Measurements from ENCODE around the gene TAF4.

The TAF4 gene

GRCh38 chr20:62046431-62046830 is 19.2 kb downstream of the TAF4 start:
- no peak overlapping the region for H3K27ac ChIP-seq (ENCODE audit: low read depth, low read length)
- H3K9ac ChIP-seq (ENCODE audit: low read length) = no peak overlapping the region
- no peak overlapping the region for H3K18ac ChIP-seq (ENCODE audit: low read length)
- no peak overlapping the region for H4K5ac ChIP-seq (ENCODE audit: low read length)
- H3K36me3 ChIP-seq (ENCODE audit: control insufficient read depth, insufficient read depth, low read length) = no peaks in the 10 kb centered on the region
- peaks cover 85% of the 10 kb centered on the region for H3K79me2 ChIP-seq (ENCODE audit: control insufficient read depth, insufficient read depth, low read length)
- no peak overlapping the region for H3K4me2 ChIP-seq (ENCODE audit: low read length)
- no peak overlapping the region for H3K23ac ChIP-seq (ENCODE audit: low read length)
- H2BK120ac ChIP-seq (ENCODE audit: low read depth, low read length) = no peak overlapping the region
- WGBS (ENCODE audit: extremely low coverage, insufficient coverage, low lambda C conversion rate) = no CpG with 5 or more reads among the region's 15 CpGs
- no peak for DNase-seq
- no peak overlapping the region for H3K56ac ChIP-seq (ENCODE audit: low read length)
- no peaks in the 10 kb centered on the region for H3K27me3 ChIP-seq (ENCODE audit: insufficient read depth, low read length, poor library complexity)
- peaks cover 33% of the 10 kb centered on the region for H3K79me1 ChIP-seq (ENCODE audit: low read length)
- no peak overlapping the region for H2BK5ac ChIP-seq (ENCODE audit: low read length)
- no peak overlapping the region for H4K8ac ChIP-seq (ENCODE audit: low read depth, low read length)
- no peak overlapping the region for H2BK15ac ChIP-seq (replicated peaks; ENCODE audit: low read depth)
- H2AK5ac ChIP-seq (ENCODE audit: low read length) = no peak overlapping the region
- no peak overlapping the region for H3K4ac ChIP-seq (ENCODE audit: low read depth, low read length)
- no peak overlapping the region for H3K4me3 ChIP-seq (ENCODE audit: low read length)
- no peaks in the 10 kb centered on the region for H3K4me1 ChIP-seq (ENCODE audit: control insufficient read depth, low read depth, low read length)

- no peak for DNase-seq
- H3K79me1 ChIP-seq (ENCODE audit: low read length) = peaks cover 30% of the 10 kb centered on the region
Measured at GRCh38 chr20:62045529-62046285, 20.0 kb downstream of the TAF4 start.

GRCh38 chr20:62045118-62045517 is 20.6 kb downstream of the TAF4 start:
- H3K27me3 ChIP-seq (ENCODE audit: insufficient read depth, low read length, poor library complexity) = no peaks in the 10 kb centered on the region
- no peak overlapping the region for H2BK5ac ChIP-seq (ENCODE audit: low read length)
- H2AK5ac ChIP-seq (ENCODE audit: low read length) = no peak overlapping the region
- no peaks in the 10 kb centered on the region for H3K36me3 ChIP-seq (ENCODE audit: control insufficient read depth, insufficient read depth, low read length)
- no CpG with 5 or more reads among the region's 20 CpGs for WGBS (ENCODE audit: extremely low coverage, insufficient coverage, low lambda C conversion rate)
- no peak overlapping the region for H2BK120ac ChIP-seq (ENCODE audit: low read depth, low read length)
- H3K4me2 ChIP-seq (ENCODE audit: low read length) = no peak overlapping the region
- H3K18ac ChIP-seq (ENCODE audit: low read length) = no peak overlapping the region
- no peak overlapping the region for H4K5ac ChIP-seq (ENCODE audit: low read length)
- H3K79me2 ChIP-seq (ENCODE audit: control insufficient read depth, insufficient read depth, low read length) = peaks cover 83% of the 10 kb centered on the region
- H3K4ac ChIP-seq (ENCODE audit: low read depth, low read length) = no peak overlapping the region
- H4K8ac ChIP-seq (ENCODE audit: low read depth, low read length) = no peak overlapping the region
- H3K56ac ChIP-seq (ENCODE audit: low read length) = no peak overlapping the region
- H3K9ac ChIP-seq (ENCODE audit: low read length) = no peak overlapping the region
- no peak for DNase-seq
- no peaks in the 10 kb centered on the region for H3K4me1 ChIP-seq (ENCODE audit: control insufficient read depth, low read depth, low read length)
- no peak overlapping the region for H3K23ac ChIP-seq (ENCODE audit: low read length)
- H3K4me3 ChIP-seq (ENCODE audit: low read length) = no peak overlapping the region
- H2BK15ac ChIP-seq (replicated peaks; ENCODE audit: low read depth) = no peak overlapping the region
- H3K79me1 ChIP-seq (ENCODE audit: low read length) = peaks cover 33% of the 10 kb centered on the region
- H3K27ac ChIP-seq (ENCODE audit: low read depth, low read length) = no peak overlapping the region

More at GRCh38 chr20:62045529-62046285, 20.0 kb downstream of the TAF4 start:
- 100% methylated on average over 2 of the region's 22 CpGs for WGBS (ENCODE audit: extremely low coverage, insufficient coverage, low lambda C conversion rate)
- H2BK5ac ChIP-seq (ENCODE audit: low read length) = no peak overlapping the region
- no peak overlapping the region for H3K18ac ChIP-seq (ENCODE audit: low read length)
- no peak overlapping the region for H3K4ac ChIP-seq (ENCODE audit: low read depth, low read length)
- H3K9ac ChIP-seq (ENCODE audit: low read length) = no peak overlapping the region
- no peak overlapping the region for H3K23ac ChIP-seq (ENCODE audit: low read length)
- no peaks in the 10 kb centered on the region for H3K27me3 ChIP-seq (ENCODE audit: insufficient read depth, low read length, poor library complexity)
- no peaks in the 10 kb centered on the region for H3K36me3 ChIP-seq (ENCODE audit: control insufficient read depth, insufficient read depth, low read length)
- H3K4me1 ChIP-seq (ENCODE audit: control insufficient read depth, low read depth, low read length) = no peaks in the 10 kb centered on the region
- no peak overlapping the region for H4K8ac ChIP-seq (ENCODE audit: low read depth, low read length)
- H3K4me2 ChIP-seq (ENCODE audit: low read length) = no peak overlapping the region
- peaks cover 83% of the 10 kb centered on the region for H3K79me2 ChIP-seq (ENCODE audit: control insufficient read depth, insufficient read depth, low read length)
- no peak overlapping the region for H2AK5ac ChIP-seq (ENCODE audit: low read length)
- H3K27ac ChIP-seq (ENCODE audit: low read depth, low read length) = no peak overlapping the region
- no peak overlapping the region for H2BK120ac ChIP-seq (ENCODE audit: low read depth, low read length)
- H3K4me3 ChIP-seq (ENCODE audit: low read length) = no peak overlapping the region
- H2BK15ac ChIP-seq (replicated peaks; ENCODE audit: low read depth) = no peak overlapping the region
- H3K56ac ChIP-seq (ENCODE audit: low read length) = no peak overlapping the region
- H4K5ac ChIP-seq (ENCODE audit: low read length) = no peak overlapping the region

GRCh38 chr20:62044631-62045030 is 21.1 kb downstream of the TAF4 start:
- no peak overlapping the region for H2AK5ac ChIP-seq (ENCODE audit: low read length)
- H3K56ac ChIP-seq (ENCODE audit: low read length) = no peak overlapping the region
- no peak overlapping the region for H4K8ac ChIP-seq (ENCODE audit: low read depth, low read length)
- DNase-seq = peak; percentile 52
- H3K4me2 ChIP-seq (ENCODE audit: low read length) = no peak overlapping the region
- H3K23ac ChIP-seq (ENCODE audit: low read length) = peak overlapping the region; percentile 30
- WGBS (ENCODE audit: extremely low coverage, insufficient coverage, low lambda C conversion rate) = no CpG with 5 or more reads among the region's 6 CpGs
- peaks cover 34% of the 10 kb centered on the region for H3K79me1 ChIP-seq (ENCODE audit: low read length)
- no peak overlapping the region for H2BK15ac ChIP-seq (replicated peaks; ENCODE audit: low read depth)
- peaks cover 2% of the 10 kb centered on the region for H3K4me1 ChIP-seq (ENCODE audit: control insufficient read depth, low read depth, low read length)
- no peak overlapping the region for H3K4ac ChIP-seq (ENCODE audit: low read depth, low read length)
- no peak overlapping the region for H3K4me3 ChIP-seq (ENCODE audit: low read length)
- H3K36me3 ChIP-seq (ENCODE audit: control insufficient read depth, insufficient read depth, low read length) = no peaks in the 10 kb centered on the region
- H3K79me2 ChIP-seq (ENCODE audit: control insufficient read depth, insufficient read depth, low read length) = peaks cover 83% of the 10 kb centered on the region
- no peaks in the 10 kb centered on the region for H3K27me3 ChIP-seq (ENCODE audit: insufficient read depth, low read length, poor library complexity)
- H3K9ac ChIP-seq (ENCODE audit: low read length) = no peak overlapping the region
- no peak overlapping the region for H2BK120ac ChIP-seq (ENCODE audit: low read depth, low read length)
- no peak overlapping the region for H4K5ac ChIP-seq (ENCODE audit: low read length)
- H3K27ac ChIP-seq (ENCODE audit: low read depth, low read length) = no peak overlapping the region
- H3K18ac ChIP-seq (ENCODE audit: low read length) = no peak overlapping the region
- H2BK5ac ChIP-seq (ENCODE audit: low read length) = no peak overlapping the region

GRCh38 chr20:62043131-62043914 is 22.4 kb downstream of the TAF4 start:
- Histone ChIP-seq H2BK15ac (replicated peaks; ENCODE audit: low read depth) (no peak overlapping the region), H3K4me2 (ENCODE audit: low read length) (no peak overlapping the region), H3K4me1 (ENCODE audit: control insufficient read depth, low read depth, low read length) (peaks cover 2% of the 10 kb centered on the region), H3K56ac (ENCODE audit: low read length) (no peak overlapping the region), H3K27me3 (ENCODE audit: insufficient read depth, low read length, poor library complexity) (no peaks in the 10 kb centered on the region), H3K18ac (ENCODE audit: low read length) (no peak overlapping the region), H3K79me2 (ENCODE audit: control insufficient read depth, insufficient read depth, low read length) (peaks cover 80% of the 10 kb centered on the region), H4K8ac (ENCODE audit: low read depth, low read length) (no peak overlapping the region), H3K9ac (ENCODE audit: low read length) (no peak overlapping the region), H2BK5ac (ENCODE audit: low read length) (no peak overlapping the region), H3K4ac (ENCODE audit: low read depth, low read length) (no peak overlapping the region), H2AK5ac (ENCODE audit: low read length) (no peak overlapping the region), H3K4me3 (ENCODE audit: low read length) (no peak overlapping the region), H3K36me3 (ENCODE audit: control insufficient read depth, insufficient read depth, low read length) (no peaks in the 10 kb centered on the region), H2BK120ac (ENCODE audit: low read depth, low read length) (no peak overlapping the region), H3K27ac (ENCODE audit: low read depth, low read length) (no peak overlapping the region), H3K79me1 (ENCODE audit: low read length) (peaks cover 30% of the 10 kb centered on the region), H3K23ac (ENCODE audit: low read length) (no peak overlapping the region), H4K5ac (ENCODE audit: low read length) (no peak overlapping the region)
- WGBS (ENCODE audit: extremely low coverage, insufficient coverage, low lambda C conversion rate) = no CpG with 5 or more reads among the region's 17 CpGs
- no peak for DNase-seq
